ENCODE results near the gene CDH23.

Gene CDH23

DNA sequence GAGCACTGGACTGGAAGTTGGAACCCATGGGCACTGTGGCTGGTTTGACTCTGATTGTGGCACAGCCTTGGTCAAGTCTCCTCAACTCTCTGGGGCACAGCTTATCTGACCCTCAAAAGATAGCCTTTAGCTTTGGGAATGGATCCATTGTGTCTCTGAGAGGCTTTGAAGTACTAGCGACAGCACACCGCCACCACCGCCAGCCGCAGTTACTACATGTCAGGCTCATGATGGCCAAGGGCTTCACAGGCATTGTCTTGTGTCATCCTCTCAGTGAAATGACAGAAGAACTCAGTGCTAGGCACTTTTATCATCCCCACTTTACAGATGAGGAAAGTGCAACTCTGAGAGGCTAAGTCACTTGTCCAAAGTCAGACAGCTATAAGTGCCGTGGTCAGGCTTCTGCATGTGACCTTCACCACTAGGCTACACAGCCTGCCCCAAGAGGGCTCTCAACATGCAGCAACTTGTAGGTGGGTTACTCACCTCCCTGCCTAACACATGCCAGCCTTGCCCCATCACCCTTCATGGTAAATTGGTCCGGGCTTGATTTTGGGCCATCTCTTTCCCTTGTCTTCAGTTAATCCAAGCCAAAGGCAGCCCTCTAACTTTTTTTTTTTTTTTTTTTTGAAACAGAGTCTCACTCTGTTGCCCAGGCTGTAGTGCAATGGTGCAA lies 278.7 kb downstream of the CDH23 start:
- DNase-seq: no peak
- TF ChIP-seq POLR2A (IDR thresholded peaks at IDR 0.05; ENCODE audit: low read length) (no peak), GATA1 (IDR thresholded peaks at IDR 0.05; ENCODE audit: low read depth, low read length) (no peak)

DNA sequence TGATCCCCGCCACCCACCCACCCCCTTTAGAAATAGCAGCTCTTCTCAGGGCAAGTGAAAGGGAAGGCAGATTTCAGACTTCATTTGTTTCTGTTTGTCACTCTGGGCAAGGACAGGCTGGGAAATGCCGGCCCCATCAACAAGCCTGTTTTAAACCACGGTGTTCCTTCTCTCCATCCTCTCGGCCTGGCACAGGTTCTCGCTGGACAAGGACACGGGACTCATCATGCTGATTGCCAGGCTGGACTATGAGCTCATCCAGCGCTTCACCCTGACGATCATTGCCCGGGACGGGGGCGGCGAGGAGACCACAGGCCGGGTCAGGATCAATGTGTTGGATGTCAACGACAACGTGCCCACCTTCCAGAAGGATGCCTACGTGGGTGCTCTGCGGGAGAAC lies 280.5 kb downstream of the CDH23 start:
- no peak for TF ChIP-seq GATA1 (IDR thresholded peaks at IDR 0.05; ENCODE audit: low read depth, low read length)
- TF ChIP-seq POLR2A (IDR thresholded peaks at IDR 0.05; ENCODE audit: low read length): no peak
- no peak for DNase-seq

GRCh38 chr10:71678057-71678805 lies 281.5 kb downstream of the CDH23 start:
- no peak for TF ChIP-seq POLR2A (IDR thresholded peaks at IDR 0.05; ENCODE audit: low read length)
- no peak for TF ChIP-seq GATA1 (IDR thresholded peaks at IDR 0.05; ENCODE audit: low read depth, low read length)

DNA sequence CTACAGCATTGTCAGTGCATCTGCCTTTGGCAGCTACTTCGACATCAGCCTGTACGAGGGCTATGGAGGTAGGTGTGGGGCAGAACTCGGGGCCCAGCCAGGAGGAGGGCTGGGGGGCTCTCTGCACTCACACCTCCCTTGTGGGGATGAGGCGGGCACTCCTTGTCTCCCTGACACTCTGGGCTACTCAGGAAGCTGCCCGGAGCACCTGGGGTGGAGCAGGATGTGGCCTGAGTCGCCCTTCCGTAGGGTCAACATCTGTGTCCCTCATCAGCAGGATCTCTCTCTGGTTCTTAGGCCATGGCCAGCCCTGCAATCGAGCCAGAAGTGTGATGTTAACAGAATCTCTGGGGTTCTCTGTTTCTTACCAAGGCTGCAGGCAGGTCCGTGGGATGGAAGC lies 282.7 kb downstream of the CDH23 start:
- DNase-seq: no peak
- TF ChIP-seq POLR2A (IDR thresholded peaks at IDR 0.05; ENCODE audit: low read length): no peak
- TF ChIP-seq GATA1 (IDR thresholded peaks at IDR 0.05; ENCODE audit: low read depth, low read length): no peak

More at GRCh38 chr10:71678057-71678805, 281.5 kb downstream of the CDH23 start:
- no peak for DNase-seq

GRCh38 chr10:71681977-71682376 lies 285.3 kb downstream of the CDH23 start:
- TF ChIP-seq GATA1 (IDR thresholded peaks at IDR 0.05; ENCODE audit: low read depth, low read length) (no peak), POLR2A (IDR thresholded peaks at IDR 0.05; ENCODE audit: low read length) (no peak)
- no peak for DNase-seq

GRCh38 chr10:71683301-71683700 lies 286.6 kb downstream of the CDH23 start:
- DNase-seq: no peak
- TF ChIP-seq POLR2A (IDR thresholded peaks at IDR 0.05; ENCODE audit: low read length) (no peak), GATA1 (IDR thresholded peaks at IDR 0.05; ENCODE audit: low read depth, low read length) (no peak)

- DNase-seq: peak; percentile 21 to 24
- TF ChIP-seq GATA1 (IDR thresholded peaks at IDR 0.05; ENCODE audit: low read depth, low read length) (no peak), POLR2A (IDR thresholded peaks at IDR 0.05; ENCODE audit: low read length) (no peak)
Measured at GRCh38 chr10:71684356-71685173, 287.8 kb downstream of the CDH23 start.

DNA sequence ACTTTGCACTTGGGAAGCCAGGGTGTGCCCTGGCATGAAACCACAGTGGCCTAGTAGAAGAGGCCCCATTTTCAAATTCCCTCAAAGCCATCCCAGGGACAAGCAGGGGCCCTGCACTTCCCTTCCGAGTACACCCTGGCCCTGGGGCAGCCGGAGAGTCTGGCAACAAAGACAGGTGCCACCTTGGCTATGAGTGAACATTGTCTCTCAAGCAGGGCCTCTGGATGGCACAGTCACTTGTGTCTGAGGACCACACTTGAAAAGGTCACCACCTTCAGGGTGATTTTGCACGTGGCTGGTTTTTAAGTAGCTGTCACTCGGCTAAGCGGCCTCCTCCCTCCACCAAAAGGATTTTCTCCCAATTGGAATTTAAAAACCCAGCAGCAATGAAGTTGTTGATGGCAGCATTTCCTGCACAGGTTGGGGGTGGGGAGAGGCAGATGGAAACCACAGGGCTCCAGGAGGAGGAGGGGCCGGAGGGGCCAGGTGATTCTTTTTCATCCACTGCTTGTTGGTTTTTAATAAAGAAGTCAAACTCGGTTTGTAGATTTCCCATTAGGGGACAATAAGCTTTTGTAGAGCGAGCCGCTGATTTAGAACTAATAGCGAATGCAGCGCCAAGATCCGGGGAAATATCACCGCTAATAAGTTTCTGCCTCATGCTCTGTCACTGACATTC lies 289.0 kb downstream of the CDH23 start:
- TF ChIP-seq POLR2A (IDR thresholded peaks at IDR 0.05; ENCODE audit: low read length) (no peak), GATA1 (IDR thresholded peaks at IDR 0.05; ENCODE audit: low read depth, low read length) (no peak)
- DNase-seq: no peak

DNA sequence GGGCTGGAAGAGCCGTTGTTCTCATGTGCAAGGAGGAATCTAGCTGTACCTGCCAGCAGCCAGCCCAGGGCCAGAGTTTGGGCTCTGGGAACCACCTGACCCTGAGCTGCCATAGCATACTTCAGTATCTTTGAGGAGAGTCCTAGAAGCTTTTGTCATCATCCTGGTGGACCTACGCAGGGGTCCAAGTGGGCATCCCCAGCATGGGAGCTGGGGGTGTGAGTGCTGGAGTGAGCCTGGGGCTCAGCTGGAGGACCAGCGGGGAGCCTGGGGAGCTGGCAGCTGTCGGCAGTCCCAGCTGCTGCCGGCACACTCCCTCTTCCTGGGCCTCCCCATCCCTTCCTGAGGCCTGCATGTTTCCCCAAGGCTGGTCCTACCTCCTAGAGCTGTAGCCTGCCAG lies 290.4 kb downstream of the CDH23 start:
- TF ChIP-seq GATA1 (IDR thresholded peaks at IDR 0.05; ENCODE audit: low read depth, low read length): no peak
- TF ChIP-seq POLR2A (IDR thresholded peaks at IDR 0.05; ENCODE audit: low read length): no peak

DNA sequence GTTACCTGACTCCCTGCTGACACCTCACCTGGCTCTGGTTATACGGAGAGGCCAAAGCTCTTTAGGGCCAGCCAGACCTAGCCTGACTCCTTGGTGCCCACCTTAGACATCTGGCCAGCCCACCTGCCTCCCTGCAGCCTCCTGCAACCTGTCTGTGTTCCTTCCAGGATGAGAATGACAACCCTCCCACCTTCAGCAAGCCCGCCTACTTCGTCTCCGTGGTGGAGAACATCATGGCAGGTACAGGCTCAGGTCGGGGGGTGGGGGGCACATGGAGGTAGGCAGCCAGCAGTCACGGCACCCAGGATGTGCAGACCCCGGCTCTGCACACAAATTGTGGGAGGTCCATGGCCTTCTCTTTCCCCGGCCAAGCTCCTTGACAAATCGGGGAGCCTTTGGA lies 290.8 kb downstream of the CDH23 start:
- DNase-seq: no peak
- TF ChIP-seq POLR2A (IDR thresholded peaks at IDR 0.05; ENCODE audit: low read length): no peak
- no peak for TF ChIP-seq GATA1 (IDR thresholded peaks at IDR 0.05; ENCODE audit: low read depth, low read length)

More for the DNA sequence above, 290.4 kb downstream of the CDH23 start:
- no peak for DNase-seq

DNA sequence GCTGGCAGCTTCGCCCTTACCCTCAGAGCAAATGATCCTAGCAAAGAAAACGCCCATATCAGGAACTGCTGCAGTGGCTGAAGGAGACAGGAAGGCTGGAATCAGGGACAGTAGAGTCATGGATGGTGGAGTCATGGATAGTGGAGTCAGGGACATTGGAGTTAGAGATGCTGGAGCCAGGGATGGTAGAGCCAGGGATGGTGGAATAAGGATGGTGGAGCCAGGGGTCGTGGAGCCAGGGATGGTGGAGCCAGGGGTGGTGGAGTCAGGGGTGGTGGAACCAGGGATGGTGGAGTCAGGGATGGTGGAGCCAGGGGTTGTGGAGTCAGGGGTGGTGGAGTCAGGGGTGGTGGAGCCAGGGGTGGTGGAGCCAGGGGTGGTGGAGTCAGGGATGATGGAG lies 291.5 kb downstream of the CDH23 start:
- TF ChIP-seq POLR2A (IDR thresholded peaks at IDR 0.05; ENCODE audit: low read length) (no peak), GATA1 (IDR thresholded peaks at IDR 0.05; ENCODE audit: low read depth, low read length) (no peak)
- DNase-seq: no peak

- TF ChIP-seq POLR2A (IDR thresholded peaks at IDR 0.05; ENCODE audit: low read length) (no peak), GATA1 (IDR thresholded peaks at IDR 0.05; ENCODE audit: low read depth, low read length) (no peak)
- DNase-seq: no peak
Measured at GRCh38 chr10:71690094-71690720, 293.5 kb downstream of the CDH23 start.

- DNase-seq: no peak
- no peak for TF ChIP-seq GATA1 (IDR thresholded peaks at IDR 0.05; ENCODE audit: low read depth, low read length)
- no peak for TF ChIP-seq POLR2A (IDR thresholded peaks at IDR 0.05; ENCODE audit: low read length)
Measured at GRCh38 chr10:71691405-71691804, 294.7 kb downstream of the CDH23 start.

All from erythroblast (primary cell).